ENCODE data around the gene GAA. TPM values are rescaled to one million over a fixed set of nuclear protein-coding genes. Genes with fewer than 3 reads are reported as not detected.

GAA gene
- total RNA-seq, 4 donors from 2014 or later: 42.1 to 131 (median 83.2) TPM

DNA sequence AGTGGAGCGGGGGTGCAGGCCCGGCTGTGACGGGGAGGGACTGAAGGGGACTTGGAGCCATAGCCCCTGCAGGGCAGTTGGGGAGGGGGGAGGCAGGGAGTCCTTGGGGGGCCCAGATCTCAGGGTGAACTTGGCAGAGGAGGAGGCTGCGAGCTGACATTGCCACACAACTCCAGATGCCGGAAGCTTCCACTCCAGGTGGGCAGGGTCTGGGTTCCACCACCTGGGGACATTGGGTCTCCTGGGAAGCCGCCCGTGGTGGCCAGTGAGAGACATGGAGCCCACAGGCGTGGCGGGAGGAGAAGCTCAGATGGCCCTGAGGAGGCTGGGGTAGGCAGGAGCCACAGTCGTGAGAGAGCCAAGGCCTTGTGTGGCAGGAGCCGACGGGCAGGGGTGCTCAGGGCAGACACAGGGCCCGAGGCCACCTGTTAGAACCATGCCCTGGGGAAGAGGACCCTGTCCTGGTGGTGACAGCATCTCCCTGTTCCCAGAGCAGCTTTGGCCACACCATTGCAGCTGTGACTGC is 18.2 kb upstream of the GAA start:
- Histone ChIP-seq H3K9me3 (no peaks in the 10 kb centered on the region), H3K4me3 (replicated peaks in 1 of 3) (no peak overlapping the region), H3K27me3 (no peaks in the 10 kb centered on the region), H3K36me3 (no peaks in the 10 kb centered on the region), H3K4me1 (peaks cover 6 to 9% of the 10 kb centered on the region in 2 donors), H3K27ac (no peak overlapping the region)
- WGBS, 2 donors: 81 to 88% methylated on average over 11 to 12 of the region's 13 CpGs
- intact Hi-C loops (cut with DNase I): loop anchor here (5.0 kb wide), 1 partner anchor 76 kb away; no protein-coding TSS in a partner anchor
- TF ChIP-seq POLR2A (IDR thresholded peaks at IDR 0.05): no peak
- TF ChIP-seq, protein P1, sequence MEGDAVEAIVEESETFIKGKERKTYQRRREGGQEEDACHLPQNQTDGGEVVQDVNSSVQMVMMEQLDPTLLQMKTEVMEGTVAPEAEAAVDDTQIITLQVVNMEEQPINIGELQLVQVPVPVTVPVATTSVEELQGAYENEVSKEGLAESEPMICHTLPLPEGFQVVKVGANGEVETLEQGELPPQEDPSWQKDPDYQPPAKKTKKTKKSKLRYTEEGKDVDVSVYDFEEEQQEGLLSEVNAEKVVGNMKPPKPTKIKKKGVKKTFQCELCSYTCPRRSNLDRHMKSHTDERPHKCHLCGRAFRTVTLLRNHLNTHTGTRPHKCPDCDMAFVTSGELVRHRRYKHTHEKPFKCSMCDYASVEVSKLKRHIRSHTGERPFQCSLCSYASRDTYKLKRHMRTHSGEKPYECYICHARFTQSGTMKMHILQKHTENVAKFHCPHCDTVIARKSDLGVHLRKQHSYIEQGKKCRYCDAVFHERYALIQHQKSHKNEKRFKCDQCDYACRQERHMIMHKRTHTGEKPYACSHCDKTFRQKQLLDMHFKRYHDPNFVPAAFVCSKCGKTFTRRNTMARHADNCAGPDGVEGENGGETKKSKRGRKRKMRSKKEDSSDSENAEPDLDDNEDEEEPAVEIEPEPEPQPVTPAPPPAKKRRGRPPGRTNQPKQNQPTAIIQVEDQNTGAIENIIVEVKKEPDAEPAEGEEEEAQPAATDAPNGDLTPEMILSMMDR (IDR thresholded peaks at IDR 0.05): no peak
- DNase-seq: no peak

DNA sequence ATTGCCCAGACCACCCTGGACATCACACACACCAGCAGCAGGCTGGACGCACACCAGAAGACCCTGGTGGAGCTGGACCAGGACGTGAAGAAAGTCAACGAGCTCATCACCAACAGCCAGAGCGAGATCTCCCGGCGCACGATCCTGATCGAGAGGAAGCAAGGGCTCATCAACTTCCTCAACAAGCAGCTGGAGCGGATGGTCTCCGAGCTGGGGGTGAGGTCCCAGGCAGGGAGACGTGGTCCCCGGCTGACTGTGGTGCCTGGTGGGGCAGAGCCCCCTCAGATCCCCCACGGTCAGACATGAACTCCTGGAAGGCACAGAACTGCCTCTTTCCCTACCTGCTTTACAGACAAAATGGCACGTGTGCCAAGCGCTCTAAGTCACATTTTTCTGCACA is 16.6 kb upstream of the GAA start:
- H3K36me3 ChIP-seq: no peaks in the 10 kb centered on the region
- DNase-seq: no peak
- H3K4me3 ChIP-seq (replicated peaks in 1 of 3): no peak overlapping the region
- no peaks in the 10 kb centered on the region for H3K27me3 ChIP-seq
- WGBS, 2 donors: 93 to 97% methylated on average over 4 to 14 of the region's 15 CpGs
- peaks cover 6 to 9% of the 10 kb centered on the region in 2 donors for H3K4me1 ChIP-seq
- no peak overlapping the region for H3K27ac ChIP-seq
- no peaks in the 10 kb centered on the region for H3K9me3 ChIP-seq
- TF ChIP-seq, protein P1 (IDR thresholded peaks at IDR 0.05): no peak
- TF ChIP-seq POLR2A (IDR thresholded peaks at IDR 0.05): no peak
- intact Hi-C loops (cut with DNase I): loop anchor here (5.0 kb wide), 1 partner anchor 77 kb away; no protein-coding TSS in a partner anchor

DNA sequence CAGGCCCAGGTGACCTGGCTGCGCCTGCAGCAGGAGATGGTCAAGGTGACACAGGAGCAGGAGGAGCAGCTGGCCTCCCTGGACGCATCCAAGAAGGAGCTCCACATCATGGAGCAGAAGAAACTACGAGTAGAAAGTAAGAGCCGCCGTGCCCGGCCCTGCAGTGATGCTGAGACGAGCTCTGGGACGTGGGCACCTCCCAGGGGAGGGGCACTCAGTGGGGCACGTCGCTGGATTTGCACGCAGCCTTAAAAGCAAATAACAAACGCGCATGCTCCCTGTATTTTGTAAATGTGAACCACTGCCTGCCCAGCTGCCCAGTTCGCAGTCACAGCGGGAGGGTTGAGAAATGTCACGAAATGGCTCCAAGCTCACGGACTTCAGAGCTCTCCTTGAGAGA is 15.3 kb upstream of the GAA start:
- DNase-seq: no peak
- Histone ChIP-seq H3K9me3 (no peaks in the 10 kb centered on the region), H3K4me1 (peaks cover 6 to 9% of the 10 kb centered on the region in 2 donors), H3K27ac (no peak overlapping the region), H3K4me3 (replicated peaks in 1 of 3) (no peak overlapping the region), H3K36me3 (no peaks in the 10 kb centered on the region), H3K27me3 (no peaks in the 10 kb centered on the region)
- intact Hi-C loops (cut with DNase I): no loop called here
- TF ChIP-seq, protein P1 (IDR thresholded peaks at IDR 0.05): no peak
- no peak for TF ChIP-seq POLR2A (IDR thresholded peaks at IDR 0.05)
- 88 to 90% methylated on average over 17 of the region's 17 CpGs for WGBS, 2 donors

DNA sequence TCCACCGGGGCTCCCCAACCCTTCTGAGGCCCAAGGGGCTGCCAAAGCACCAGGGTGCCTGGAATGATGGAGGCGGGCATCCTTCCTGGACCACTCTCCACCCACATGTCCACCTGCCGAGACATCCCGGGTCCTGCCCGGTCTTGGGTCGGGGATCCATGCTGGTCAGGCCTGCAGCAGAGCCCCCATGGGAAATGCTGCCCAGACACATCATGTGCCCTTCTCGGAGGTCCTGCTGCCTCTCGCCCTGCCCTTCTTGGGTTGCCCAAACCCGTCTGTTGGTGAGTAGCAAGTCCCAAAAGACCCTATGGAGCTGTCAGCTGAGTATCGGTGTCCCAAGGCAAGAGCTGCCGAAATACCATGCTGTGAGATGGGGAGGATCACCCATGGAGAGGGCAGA is 14.8 kb upstream of the GAA start:
- no peaks in the 10 kb centered on the region for H3K27me3 ChIP-seq
- DNase-seq: no peak
- WGBS, 2 donors: 84 to 100% methylated on average over 7 to 8 of the region's 11 CpGs
- H3K4me3 ChIP-seq (replicated peaks in 1 of 3): no peak overlapping the region
- H3K36me3 ChIP-seq: no peaks in the 10 kb centered on the region
- no peak overlapping the region for H3K27ac ChIP-seq
- no peaks in the 10 kb centered on the region for H3K9me3 ChIP-seq
- intact Hi-C loops (cut with DNase I): no loop called here
- H3K4me1 ChIP-seq: peaks cover 6 to 9% of the 10 kb centered on the region in 2 donors
- TF ChIP-seq, protein P1 (IDR thresholded peaks at IDR 0.05): no peak
- TF ChIP-seq POLR2A (IDR thresholded peaks at IDR 0.05): no peak

DNA sequence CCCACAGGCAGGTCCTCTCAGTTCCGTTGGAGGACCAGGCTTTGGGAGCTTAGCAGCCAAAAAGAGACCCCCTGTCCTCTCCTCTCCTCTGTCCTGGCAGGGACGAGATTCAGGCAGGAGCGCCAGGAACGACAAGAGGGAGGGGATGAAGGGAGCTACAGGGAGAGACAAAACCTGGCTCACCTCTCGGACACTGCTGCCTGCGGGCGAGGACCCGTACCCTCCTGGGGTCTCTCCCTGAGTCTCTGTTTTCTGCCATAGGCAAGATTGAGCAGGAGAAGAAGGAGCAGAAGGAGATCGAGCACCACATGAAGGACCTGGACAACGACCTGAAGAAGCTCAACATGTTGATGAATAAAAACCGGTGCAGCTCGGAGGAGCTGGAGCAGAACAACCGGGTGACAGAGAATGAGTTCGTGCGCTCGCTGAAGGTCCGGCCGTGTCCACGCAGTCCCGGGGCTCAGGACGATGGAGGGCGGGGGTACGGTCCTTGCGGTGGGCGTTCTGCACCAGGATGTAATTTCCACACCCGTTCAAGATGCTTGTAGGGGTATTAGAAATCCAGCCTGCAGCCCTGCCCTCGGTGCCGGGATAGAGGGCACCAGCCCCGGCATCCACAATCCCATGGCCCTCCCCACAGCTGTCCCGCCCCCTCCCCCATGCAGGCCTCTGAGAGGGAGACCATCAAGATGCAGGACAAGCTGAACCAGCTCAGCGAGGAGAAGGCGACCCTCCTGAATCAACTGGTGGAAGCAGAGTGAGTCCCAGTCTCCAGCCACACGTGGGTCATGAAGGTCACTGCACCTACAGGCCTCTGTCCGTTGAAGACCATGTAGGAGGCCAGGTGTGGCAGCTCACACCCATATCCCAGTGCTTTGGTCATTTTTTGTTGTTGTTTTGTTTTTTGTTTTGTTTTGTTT is 13.8 kb upstream of the GAA start:
- intact Hi-C loops (cut with DNase I): no loop called here
- Histone ChIP-seq H3K4me3 (replicated peaks in 1 of 3) (no peak overlapping the region), H3K36me3 (no peaks in the 10 kb centered on the region), H3K9me3 (no peaks in the 10 kb centered on the region), H3K27me3 (no peaks in the 10 kb centered on the region), H3K27ac (no peak overlapping the region), H3K4me1 (peaks cover 3 to 5% of the 10 kb centered on the region in 2 donors)
- DNase-seq: no peak
- 79 to 87% methylated on average over 31 of the region's 34 CpGs for WGBS, 2 donors
- no peak for TF ChIP-seq POLR2A (IDR thresholded peaks at IDR 0.05)
- TF ChIP-seq, protein P1 (IDR thresholded peaks at IDR 0.05): no peak
